Stimulated activated CD8-positive, alpha-beta memory T cell treated with anti-CD3 and anti-CD28 coated beads, Interleukin-7, amount 100 ng/mL, for 48 hours (primary cell): ENCODE results near the gene BAZ1A.

Experiments used
- DNase-seq, 2 donors: peaks; one replicate each; pipeline ENCODE4 v3.0.0-alpha.2; 2020; ENCODE audit warnings: low read depth in 1 of 2; ENCODE audit errors: extremely low read depth in 1 of 2

Gene BAZ1A

DNA sequence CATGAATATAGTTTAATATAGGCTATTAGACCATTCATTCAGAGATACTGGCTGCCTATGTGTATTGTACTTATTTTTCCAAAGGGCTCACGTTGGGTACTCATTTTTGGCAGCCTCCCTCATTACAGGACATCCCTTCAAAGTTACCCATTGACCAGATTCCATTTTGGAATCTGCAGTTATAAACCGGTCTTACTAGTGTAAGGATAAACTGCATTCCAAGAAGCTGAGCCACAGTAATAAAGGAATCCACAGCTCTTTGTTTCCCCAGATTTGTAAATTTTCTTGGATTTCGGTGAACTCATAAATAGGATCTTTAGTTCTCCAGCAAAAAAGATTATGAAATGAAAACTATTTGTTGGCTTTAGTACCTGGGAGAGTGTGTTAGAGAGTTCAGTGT is 141.9 kb downstream of the BAZ1A start:
- no peak for DNase-seq

DNA sequence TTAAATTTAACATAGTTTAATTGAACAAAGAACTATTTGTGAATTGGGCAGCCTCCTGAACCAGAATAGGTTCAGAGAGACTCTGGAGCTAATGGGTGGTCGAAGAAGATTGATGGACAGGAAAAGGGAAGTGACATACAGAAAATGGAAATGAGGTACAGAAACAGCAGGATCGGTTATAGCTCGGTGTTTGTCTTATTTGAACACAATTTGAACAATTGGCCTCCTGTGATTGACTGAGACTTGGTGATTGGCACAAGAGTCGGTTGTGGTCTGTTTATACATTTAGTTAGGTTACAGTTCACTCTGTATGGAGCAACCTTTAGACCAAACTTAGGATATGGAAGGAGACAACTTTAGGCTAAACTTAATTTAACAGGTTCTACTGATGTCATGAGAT is 142.4 kb downstream of the BAZ1A start:
- no peak for DNase-seq

DNA sequence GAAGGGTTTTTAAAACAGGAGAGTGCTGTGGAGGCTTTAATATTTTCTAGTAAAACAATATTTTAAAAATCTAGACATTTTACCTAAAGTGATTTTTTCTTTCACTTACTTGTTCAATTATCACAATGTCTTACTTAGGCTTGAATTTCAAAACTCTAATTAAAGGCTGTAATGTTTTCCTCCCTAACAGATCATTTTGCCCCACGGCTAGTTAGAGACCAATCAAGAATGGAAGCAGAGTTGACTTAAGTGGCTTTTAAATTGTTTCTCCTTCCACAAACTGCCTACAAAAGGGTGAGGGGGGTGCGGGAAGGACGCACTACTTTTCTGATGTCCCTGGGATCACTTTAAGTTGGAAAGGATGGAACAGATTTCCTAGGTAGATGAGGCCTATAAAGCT is 151.3 kb downstream of the BAZ1A start:
- DNase-seq = no peak

DNA sequence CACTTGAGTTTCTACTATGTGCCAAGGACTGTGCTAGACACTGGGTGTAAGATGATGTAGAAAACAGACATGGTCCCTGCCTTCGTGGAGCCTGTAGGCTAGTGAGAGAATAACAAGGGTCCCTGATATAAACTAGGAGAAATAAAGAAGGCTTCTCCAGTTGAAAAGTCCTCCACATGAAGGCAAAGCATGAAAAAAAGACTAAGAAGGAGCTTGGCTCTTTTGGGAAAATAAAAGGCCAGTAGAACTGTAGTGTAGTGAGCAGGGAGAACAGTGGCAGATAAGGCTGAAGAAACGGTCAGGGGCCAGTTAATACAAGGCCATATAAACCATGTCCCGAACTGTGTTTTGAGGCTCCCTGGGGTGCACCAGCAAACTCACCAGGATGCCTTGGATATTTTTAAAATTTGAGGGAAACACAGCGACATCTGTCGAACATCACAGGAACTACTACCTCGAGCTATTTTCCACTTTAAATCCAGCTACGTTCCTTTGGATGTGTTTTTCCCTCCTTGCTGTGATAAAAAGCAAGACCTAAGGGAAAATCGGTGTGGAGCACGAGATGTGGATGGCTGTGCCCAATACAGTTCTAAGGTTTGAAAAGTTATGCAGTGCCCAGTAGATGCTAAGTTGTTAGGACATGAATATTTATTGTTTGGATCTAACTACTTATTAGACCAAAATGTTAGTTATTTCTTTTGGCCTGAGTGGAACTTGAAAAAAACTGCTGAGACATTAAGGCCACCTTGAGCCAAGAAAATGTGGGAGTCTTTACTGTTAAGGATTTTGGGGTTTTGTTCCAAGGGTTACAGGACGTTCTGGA is 152.2 kb downstream of the BAZ1A start:
- DNase-seq = no peak

DNA sequence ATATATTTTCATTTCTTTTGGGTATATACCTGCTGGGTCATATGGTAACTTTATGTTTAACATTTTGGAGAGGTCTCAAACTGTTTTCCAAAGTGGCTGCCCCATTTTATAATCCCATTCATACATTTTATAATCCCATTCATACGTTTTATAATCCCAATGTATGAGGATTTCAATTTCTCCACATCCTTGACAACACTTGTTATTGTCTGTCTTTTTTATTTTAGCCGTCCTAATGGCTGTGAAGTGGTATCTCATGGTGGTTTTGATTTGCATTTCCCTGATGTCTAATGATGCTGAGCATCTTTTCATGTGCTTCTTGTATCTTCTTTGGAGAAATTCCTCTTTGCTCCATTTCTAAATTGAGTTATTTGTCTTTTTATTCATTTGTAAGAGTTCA is 154.0 kb downstream of the BAZ1A start:
- DNase-seq = no peak

DNA sequence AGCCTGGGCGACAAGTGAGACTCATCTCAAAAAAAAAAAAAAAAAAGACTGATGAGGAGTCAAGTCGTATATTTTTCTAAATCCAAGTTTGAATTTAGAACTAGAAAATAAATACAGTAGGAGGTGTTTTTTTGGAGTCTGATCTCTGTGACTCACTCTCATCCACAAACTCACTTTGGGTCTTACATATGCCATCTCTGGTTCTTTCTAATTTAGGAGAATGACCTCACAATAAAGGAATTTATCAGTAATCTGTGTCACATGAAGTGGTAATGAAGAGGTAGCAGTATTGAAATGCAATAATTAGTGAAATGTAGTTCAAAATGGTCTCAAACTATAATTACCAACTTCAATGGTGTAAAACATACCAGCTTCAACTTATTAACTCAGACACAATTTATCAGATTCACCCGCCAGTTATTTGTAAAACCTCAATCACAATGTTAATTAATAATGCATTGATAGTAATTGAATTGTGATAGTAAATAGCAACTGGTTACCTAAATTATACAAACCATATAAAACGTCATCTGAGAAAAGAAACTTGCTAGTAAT is 156.3 kb downstream of the BAZ1A start:
- DNase-seq = no peak

DNA sequence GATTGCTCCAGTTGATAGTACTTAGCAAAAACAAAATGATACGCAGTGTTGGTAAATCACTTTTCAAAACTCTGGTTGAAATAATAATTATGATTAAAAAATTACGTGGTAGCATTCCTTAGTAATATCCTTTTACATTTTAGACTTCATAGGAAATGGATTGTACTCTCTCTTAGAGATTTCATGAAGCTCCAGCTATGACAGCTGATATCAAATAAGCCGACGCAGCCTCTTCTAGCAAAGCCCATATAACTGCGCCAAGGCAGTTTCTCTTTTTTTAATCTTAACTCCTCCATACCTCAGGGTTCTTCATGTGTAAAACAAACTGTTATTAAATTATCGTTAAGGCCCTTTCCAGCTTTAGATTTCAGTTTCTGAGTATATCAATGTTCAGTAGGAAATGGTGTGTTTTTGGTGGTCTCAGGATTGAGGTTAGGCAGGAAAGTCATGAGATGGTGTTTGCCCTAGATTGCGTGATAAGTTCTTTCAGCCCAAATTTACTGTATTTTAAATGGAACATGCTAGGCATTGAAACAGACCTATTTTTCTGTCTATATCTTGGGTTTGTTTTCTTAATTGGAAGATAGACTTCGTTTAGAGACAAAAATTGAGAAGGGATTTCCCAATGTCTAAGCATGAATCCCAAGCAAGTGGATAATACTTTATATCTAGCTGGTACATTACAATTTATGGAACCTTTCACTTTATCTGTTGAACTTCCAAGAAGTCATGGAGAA is 159.9 kb downstream of the BAZ1A start:
- DNase-seq = no peak

DNA sequence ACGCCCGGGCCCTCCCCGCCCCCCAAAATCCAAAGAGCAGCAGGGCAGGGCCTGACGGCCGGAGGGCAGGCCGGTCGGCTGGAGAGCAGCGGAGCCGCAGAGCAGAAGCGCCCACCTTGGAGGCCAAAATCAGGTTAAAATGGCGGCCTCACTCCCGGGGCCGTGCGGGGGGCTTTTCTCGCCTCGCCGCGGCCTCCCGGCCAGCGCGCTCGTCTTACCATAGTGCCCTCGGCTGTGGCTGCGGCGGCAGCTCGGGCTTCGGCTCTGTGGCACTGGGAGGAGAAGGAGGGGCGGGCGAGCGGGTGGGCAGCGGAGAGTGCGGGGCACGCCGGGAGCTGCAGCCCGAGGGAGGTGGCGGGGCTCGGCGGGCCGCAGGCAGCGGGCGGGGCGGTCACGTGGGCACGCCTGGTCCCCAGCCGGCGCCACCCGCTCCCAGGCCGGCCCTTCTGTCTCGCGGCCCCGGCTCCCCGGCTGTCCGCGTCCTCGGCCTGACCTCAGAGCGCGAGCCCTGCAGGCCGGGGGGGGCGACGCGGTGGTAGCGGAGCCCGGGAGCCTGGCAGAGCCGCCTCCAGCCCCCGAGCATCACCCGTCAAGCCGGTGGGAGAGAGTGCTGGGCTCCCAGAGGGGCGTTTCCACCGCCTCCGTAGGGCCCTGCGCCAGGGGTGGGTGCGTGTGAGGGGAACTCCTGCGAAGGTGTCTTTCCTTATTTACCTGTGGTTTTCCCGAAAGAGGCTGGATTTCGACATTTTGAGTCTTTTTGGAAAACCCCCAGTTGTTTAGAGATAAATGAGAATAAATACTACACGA is 160.6 kb downstream of the BAZ1A start, which contains the start of gene CFL2:
Gene CFL2 (minus strand): TSS at position 274 of the 807 bp plus-strand sequence. CDS start 53 bp downstream, at position 221.
- peak; percentile 57 to 66 for DNase-seq

DNA sequence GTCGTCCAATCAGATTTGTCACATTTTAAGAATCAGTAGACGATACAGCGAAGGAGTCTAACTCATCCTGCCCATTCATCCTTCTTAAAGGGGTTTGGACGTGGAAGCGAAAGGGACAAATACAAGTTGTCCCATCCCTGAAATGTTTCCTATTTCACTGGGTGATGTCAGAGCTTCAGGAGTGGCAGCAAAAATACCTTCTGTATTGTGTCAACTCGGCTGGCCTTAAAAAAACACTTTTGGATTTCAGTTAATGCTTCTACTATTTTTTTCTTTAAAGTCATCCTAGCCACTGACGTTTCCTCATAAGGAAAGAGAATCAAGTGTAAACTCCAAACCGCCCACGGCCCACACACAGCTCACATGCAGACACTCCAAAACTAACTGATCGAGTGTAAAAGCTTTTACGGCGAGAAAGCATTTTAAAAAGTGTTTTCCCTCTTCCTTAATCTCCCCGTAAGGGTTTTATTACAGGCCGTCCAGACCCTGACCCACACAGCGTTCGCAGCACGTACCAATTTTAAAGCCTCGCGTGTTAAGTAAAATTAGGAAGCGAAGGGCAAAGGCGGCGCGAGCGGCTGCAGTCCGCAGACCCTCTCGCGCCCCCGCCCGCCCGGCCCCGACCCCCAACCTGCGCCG is 161.4 kb downstream of the BAZ1A start:
- no peak for DNase-seq

DNA sequence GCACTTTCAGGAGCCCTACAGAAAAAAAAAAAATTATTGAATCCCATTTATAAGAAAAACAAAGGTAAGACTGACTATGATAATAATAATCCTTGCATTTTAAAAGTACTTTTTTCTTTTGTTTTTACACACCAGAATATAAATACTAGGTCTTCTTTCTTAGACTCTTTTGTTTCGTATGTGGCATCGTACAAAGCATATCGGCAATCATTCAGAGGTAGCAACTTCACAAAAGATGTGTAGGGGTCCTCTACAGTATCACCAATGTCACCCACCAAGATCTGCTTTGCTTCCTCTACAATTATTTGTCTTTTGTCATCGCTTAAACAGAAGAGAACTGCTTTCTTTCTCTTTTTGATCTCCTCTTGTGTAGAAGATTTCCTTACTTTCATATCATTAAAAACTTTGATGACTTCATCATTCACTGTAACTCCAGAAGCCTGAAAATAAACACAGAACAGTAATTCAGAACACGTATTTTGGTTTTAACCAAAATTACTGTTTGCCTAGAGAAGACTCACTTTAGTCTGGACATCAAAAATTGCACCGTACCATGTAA is 162.0 kb downstream of the BAZ1A start:
- DNase-seq = no peak

DNA sequence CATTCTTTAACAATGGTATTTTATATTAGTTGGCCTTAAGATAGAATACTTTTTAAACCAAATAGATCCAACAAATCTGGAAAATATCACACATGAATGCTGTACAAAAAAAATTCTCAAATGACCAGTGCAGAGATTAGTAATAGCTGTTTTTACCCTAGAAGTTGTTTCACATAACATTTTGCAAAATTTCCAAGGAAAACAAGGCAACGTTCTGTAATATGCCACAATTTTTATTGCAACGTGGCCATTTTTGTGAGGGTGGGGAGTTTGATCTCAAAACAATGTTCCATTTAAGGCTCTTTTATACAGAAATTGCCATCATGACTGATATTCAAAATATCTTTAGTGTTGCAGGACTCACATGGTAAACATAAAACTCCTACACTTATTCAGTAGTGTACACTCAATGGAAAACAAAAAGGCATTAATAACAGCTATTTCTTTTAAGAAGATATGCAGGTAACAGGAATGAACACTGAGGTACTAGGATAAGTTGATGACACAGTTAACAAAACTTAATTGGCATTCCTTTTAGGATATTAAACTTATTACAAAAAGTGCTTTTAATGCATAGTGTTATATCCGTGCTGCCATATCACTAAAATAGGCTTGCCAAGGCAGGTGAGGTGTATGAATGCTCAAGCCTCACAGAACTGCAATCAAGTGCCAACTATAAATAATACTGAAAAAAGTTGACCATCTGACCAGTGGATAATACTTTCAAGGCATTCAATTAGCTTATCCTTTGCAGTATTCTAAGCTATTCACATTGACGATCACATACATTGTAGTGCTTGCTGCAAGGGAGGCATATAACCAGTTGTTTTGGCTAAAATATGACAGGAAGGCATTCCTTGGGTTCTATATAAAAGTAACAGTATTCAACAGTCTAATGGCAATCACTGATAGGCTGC is 163.1 kb downstream of the BAZ1A start:
- DNase-seq = no peak

DNA sequence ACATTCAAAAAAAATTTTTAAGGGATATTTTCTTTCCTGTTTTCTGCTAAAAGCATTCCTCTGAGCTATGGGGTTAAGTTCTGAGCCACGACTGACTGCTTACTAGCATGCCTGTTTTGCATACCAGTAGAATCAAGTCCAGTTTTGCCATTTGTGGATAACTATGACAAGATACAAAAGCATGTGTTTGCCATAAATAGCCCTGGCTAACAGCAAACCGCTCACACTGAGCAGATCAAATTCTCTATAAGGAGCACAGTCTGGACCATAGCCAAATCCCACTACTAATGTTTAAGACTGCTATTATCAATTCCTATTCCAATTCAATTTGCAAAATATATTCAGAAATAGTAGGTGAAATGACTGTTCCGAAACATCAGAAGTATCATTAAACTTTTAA is 164.0 kb downstream of the BAZ1A start:
- no peak for DNase-seq

DNA sequence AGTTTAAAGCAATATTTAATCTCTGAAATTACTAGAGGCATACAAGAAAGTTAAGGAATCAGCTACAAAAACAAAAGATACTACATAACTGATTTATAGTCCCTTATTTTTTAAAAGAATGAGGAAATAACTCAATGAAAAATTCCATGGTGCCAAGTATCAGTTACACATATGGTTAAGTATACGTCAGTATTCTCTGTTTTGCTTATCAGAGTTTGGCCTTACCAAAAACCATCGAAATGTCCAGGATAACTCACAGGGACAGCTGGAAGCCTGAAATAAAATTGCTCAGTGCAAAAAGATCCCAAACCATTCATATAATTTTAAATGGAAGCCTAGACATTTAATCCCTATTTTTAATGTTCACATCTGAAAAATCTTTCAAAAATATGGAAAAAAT is 164.4 kb downstream of the BAZ1A start:
- no peak for DNase-seq

DNA sequence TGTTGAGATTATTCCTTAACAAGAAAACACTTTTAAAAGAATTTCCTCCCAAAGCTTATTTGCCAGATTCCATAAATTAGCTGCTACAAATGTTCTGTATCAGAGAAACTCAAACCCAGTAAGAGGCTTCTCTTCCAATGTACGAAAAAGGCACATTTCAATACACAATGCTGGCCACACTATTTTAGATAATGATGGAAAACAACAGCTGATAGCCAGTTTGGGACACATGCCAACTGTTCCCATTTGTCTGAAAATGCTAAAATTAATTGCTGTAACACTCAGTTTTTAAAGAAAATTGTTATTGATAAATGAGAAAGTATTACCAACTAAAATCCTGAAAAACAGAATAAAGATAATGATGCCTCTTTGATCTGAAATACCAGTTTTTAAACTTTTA is 165.2 kb downstream of the BAZ1A start:
- no peak for DNase-seq

DNA sequence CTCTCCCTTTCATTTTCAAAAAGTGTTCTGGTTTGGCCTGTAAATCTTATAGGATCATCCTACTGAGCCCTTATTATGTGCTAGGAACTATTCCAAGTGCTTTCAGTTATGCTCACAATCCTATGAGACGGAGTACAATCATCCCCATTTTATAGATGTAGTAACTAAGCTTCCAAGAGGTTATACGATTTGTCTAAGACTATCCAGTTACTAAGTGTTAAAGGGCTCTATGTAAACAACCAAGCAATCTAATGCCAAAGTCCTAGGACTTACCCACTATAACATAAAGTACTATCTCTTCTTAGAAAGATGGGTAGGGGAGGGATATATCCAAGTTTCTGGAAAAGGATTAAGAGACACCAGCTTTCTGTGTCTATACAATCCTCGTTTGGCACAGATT is 167.4 kb downstream of the BAZ1A start:
- DNase-seq = no peak
